Spleen (tissue), 11 donors: ENCODE results near the gene NKAIN2. TPM values are rescaled to one million over a fixed set of nuclear protein-coding genes. Genes with fewer than 3 reads are reported as not detected.

Experiments used
- DNase-seq: peaks from one replicate; pipeline ENCODE4 v3.0.0-alpha.2; 2020
- H3K27ac ChIP-seq, 8 donors: fragments of 200-600 bp; sonication (generic) in 7 of 8; 1 replicate in 4 of 8; 2 replicates in 4 of 8; pipeline versions ENCODE4 v1.5.0 to v1.8.0; 2016 to 2021; ENCODE audit warnings: inconsistent platforms in 4 of 8, mild to moderate bottlenecking in 4 of 8, moderate library complexity in 1 of 8
- H3K27me3 ChIP-seq, 7 donors: fragments of 200-600 bp; sonication (generic) in 6 of 7; replicated peaks in 1 of 7; 1 replicate in 4 of 7; 2 replicates in 3 of 7; pipeline versions ENCODE4 v1.5.0 to v1.8.0; 2016 to 2021; ENCODE audit warnings: inconsistent platforms in 3 of 7, mild to moderate bottlenecking in 1 of 7
- H3K36me3 ChIP-seq, 6 donors: fragments of 200-600 bp; sonication (generic) in 5 of 6; 1 replicate in 4 of 6; 2 replicates in 2 of 6; pipeline versions ENCODE4 v1.5.0 to v1.8.0; 2016 to 2021; ENCODE audit warnings: inconsistent platforms in 2 of 6
- H3K4me1 ChIP-seq, 6 donors: fragments of 200-600 bp; sonication (generic) in 5 of 6; 1 replicate in 3 of 6; 2 replicates in 3 of 6; pipeline versions ENCODE4 v1.5.0 to v1.8.0; 2016 to 2021; ENCODE audit warnings: inconsistent platforms in 3 of 6
- H3K4me3 ChIP-seq, 8 donors: fragments of 200-600 bp; sonication (generic) in 7 of 8; 1 replicate in 4 of 8; 2 replicates in 4 of 8; pipeline versions ENCODE4 v1.5.0 to v1.8.0; 2016 to 2021; ENCODE audit warnings: inconsistent platforms in 4 of 8, mild to moderate bottlenecking in 4 of 8, moderate library complexity in 2 of 8
- H3K9me3 ChIP-seq, 8 donors: fragments of 200-600 bp; sonication (generic) in 7 of 8; 1 replicate in 4 of 8; 2 replicates in 4 of 8; pipeline versions ENCODE4 v1.5.0 to v1.8.0; 2016 to 2021; ENCODE audit warnings: inconsistent platforms in 4 of 8
- POLR2A ChIP-seq, 3 donors: fragments of 450-650 bp; IDR thresholded peaks; one replicate each; pipeline ENCODE4 v1.5.1; 2017; ENCODE audit warnings: antibody characterized with exemption in 3 of 3, mild to moderate bottlenecking in 1 of 3
- POLR2AphosphoS5 ChIP-seq, 3 donors: sonication (generic); formaldehyde crosslinking; IDR thresholded peaks; one replicate each; pipeline ENCODE4 v1.5.1; 2017; ENCODE audit warnings: antibody characterized with exemption in 3 of 3
- WGBS, 5 donors: extraction: QIAGEN DNeasy Blood & Tissue Kit in 3 of 5; methylation state at CpG; one replicate each; pipeline versions ENCODE4 v1.1.5 to v1.1.7; 2013 to 2018; 5-methylcytosine and 5-hydroxymethylcytosine counted together
- intact Hi-C: fragments of 100-400 bp; cut with DNase I; formaldehyde crosslinking; loops from one replicate; pipeline ENCODE4 v1.15.0; 2023; ENCODE audit warnings: low total_unique reads
- polyA plus RNA-seq, 3 donors: library from polyadenylated mRNA; stranded (reverse); fragments of 200-250 nt; gene quantifications; one replicate each; pipeline ENCODE4 v1.2.1, GENCODE V29; 2013
- total RNA-seq, 7 donors: library from RNA; depleted of rRNA in 3 of 7; stranded (reverse); fragments of >200 nt in 3 of 7; fragmentation: NEBNext Ultra II Directional in 4 of 7; extraction: Animal tissue kit (Norgen Biotek cat#: 25700) in 4 of 7; gene quantifications; one replicate each; pipeline versions ENCODE4 v1.1.0 to v1.2.1, GENCODE V29; 2016 to 2021
- TF ChIP-seq, protein P1 (sequence below), 11 experiments: fragments of 200-600 bp in 7 of 11; fragments of 450-650 bp in 4 of 11; sonication (generic) in 4 of 11; IDR thresholded peaks in 8 of 11; conservative IDR thresholded peaks in 3 of 11; 1 replicate in 7 of 11; 2 replicates in 4 of 11; pipeline versions ENCODE4 v1.4.0 to v1.8.0; 2016 to 2021; ENCODE audit warnings: antibody characterized with exemption in 11 of 11, inconsistent platforms in 4 of 11, mild to moderate bottlenecking in 1 of 11
- donor health status: healthy with polysubstance abuse.
- donor health status: DM: no; HTN: no; CAD: no; lungs with moderate emphysema.
- donor health status: DM: no; HTN: no; CAD: no.
- donor health status: Bipolar disorder and iron deficiency.
- donor health status: healthy.
- donor health status: DM: no; HTN: no; CAD: no.
- donor health status: DM: yes; HTN: yes; CAD: no.

NKAIN2 gene
- total and polyA plus RNA-seq, 10 donors = 0.13 to 0.51 (median 0.18) TPM; not detected in 4

DNA sequence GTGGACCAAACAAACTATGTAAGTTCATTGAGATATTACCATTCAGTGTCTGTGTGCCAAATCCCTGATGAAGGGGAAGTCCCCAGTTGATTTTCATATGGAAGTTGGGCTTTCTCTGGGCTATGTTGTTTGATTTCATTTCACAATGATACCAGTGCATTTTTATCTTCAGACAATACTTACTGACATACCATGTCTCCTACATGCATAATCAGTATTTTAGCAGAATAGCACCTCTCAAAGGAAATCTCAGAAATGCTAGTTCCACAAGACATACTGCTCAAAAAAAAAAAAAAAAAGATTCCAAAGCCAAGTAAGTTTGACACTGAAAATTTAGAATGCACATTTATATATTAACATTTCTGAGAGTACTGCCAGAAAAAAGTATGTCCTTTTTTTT, 989.7 kb downstream of the NKAIN2 start:
- Histone ChIP-seq H3K9me3 (no peaks in the 10 kb centered on the region), H3K4me1 (no peaks in the 10 kb centered on the region), H3K36me3 (no peaks in the 10 kb centered on the region), H3K4me3 (no peak overlapping the region), H3K27me3 (no peaks in the 10 kb centered on the region), H3K27ac (no peak overlapping the region)
- no peak for TF ChIP-seq POLR2AphosphoS5 (IDR thresholded peaks at IDR 0.05)
- intact Hi-C loops = no loop called here
- DNase-seq = no peak

DNA sequence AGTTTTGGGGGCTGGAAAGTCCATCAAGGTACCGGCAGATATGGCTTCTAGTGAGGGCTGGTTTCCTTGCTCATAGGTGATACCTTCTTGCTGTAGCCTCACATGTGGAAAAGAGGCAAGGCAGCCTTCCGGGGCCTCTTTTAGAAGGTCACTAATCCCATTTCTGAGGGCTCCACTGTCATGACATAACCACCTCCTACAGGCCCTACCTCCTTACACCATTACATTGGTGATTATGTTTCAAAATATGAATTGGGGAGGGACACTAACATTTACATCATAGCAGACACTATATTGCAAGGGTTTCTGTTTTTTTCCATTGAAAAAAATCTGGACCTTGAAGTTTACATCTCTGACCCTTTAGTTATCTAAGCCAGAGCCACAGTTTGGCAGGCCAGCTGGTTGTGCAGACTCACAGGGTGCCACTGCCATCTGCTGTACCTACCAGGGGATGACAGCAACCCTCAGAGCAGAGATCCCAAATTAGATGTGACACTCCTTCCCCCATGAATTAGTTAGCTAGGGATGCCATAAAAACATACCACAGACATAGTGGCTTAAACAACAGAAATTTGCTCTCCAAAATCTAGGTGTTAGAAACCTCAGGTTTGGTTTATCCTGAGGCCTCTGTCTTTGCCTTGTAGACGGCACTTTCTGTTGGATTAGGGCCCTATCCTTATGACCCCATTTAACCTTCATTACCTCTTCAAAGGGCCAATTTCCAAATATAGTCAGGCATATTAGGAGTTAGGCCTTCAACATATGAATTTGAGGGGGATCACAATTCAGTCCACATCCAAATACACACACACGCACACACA, 992.2 kb downstream of the NKAIN2 start:
- intact Hi-C loops = no loop called here
- no peaks in the 10 kb centered on the region for H3K36me3 ChIP-seq
- H3K4me3 ChIP-seq = no peak overlapping the region
- no peaks in the 10 kb centered on the region for H3K9me3 ChIP-seq
- TF ChIP-seq POLR2A (IDR thresholded peaks at IDR 0.05) = no peak
- TF ChIP-seq, protein P1, sequence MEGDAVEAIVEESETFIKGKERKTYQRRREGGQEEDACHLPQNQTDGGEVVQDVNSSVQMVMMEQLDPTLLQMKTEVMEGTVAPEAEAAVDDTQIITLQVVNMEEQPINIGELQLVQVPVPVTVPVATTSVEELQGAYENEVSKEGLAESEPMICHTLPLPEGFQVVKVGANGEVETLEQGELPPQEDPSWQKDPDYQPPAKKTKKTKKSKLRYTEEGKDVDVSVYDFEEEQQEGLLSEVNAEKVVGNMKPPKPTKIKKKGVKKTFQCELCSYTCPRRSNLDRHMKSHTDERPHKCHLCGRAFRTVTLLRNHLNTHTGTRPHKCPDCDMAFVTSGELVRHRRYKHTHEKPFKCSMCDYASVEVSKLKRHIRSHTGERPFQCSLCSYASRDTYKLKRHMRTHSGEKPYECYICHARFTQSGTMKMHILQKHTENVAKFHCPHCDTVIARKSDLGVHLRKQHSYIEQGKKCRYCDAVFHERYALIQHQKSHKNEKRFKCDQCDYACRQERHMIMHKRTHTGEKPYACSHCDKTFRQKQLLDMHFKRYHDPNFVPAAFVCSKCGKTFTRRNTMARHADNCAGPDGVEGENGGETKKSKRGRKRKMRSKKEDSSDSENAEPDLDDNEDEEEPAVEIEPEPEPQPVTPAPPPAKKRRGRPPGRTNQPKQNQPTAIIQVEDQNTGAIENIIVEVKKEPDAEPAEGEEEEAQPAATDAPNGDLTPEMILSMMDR (IDR thresholded peaks at IDR 0.05 in 8 of 11, conservative IDR thresholded peaks at IDR 0.05 in 3 of 11) = peak in 3 of 11 experiments; percentile 12 to 37 (median 19)
- no peak for DNase-seq
- 78 to 96% (median 89%) methylated on average over 4 of the region's 4 CpGs for WGBS, 5 donors
- no peak overlapping the region for H3K27ac ChIP-seq
- no peaks in the 10 kb centered on the region for H3K27me3 ChIP-seq
- no peaks in the 10 kb centered on the region for H3K4me1 ChIP-seq

DNA sequence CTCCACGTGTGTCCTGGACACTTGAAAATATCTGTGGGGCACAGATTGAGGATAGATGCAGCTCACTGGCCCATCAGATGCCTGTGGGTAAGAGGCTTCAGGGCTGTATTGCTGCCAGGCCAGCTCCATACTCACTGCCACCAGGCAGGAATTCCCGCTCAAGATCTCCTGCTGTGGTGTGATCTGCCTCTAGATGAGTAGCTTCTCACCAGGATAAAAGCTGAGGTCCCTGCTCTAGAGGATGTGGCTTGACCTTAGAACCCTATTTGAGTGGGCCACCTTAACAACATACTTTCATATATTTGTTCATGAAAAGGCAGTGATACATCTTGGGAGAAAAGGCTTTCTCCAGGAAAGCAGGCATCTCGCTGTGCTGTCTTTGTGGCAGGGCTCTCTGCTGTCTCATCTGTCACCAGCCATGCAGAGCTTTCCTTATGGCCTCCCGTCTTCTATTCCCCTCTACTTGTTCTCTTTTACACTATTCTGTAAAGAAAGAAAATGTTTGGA, 992.9 kb downstream of the NKAIN2 start:
- Histone ChIP-seq H3K36me3 (no peaks in the 10 kb centered on the region), H3K4me3 (no peak overlapping the region), H3K27ac (no peak overlapping the region), H3K4me1 (no peaks in the 10 kb centered on the region), H3K9me3 (no peaks in the 10 kb centered on the region), H3K27me3 (no peaks in the 10 kb centered on the region)
- no peak for DNase-seq
- intact Hi-C loops = no loop called here
- TF ChIP-seq, protein P1 (IDR thresholded peaks at IDR 0.05 in 8 of 11, conservative IDR thresholded peaks at IDR 0.05 in 3 of 11) = no peak
- TF ChIP-seq POLR2A (IDR thresholded peaks at IDR 0.05) (no peak), POLR2AphosphoS5 (IDR thresholded peaks at IDR 0.05) (no peak)
- 87 to 95% (median 91%) methylated on average over 4 of the region's 4 CpGs for WGBS, 5 donors

DNA sequence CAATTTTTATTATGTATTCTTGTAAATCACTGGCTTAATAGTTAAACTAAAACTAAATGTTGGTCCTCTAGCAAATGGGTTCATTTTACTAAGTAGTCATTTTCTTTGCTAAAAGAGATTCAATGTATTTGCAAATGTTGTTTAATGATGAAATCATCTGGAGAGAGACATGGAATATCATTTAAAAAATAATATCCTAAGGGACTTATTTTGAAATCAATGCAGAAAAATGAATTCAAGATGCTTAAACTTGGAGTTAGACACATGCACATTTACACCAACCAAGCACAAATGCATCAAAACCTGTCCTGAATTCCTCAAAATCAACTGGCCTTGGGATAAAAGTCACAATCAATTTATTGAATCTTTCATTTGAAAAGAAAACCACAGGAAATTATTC, 993.6 kb downstream of the NKAIN2 start:
- DNase-seq = no peak
- Histone ChIP-seq H3K27me3 (no peaks in the 10 kb centered on the region), H3K4me1 (no peaks in the 10 kb centered on the region), H3K9me3 (no peaks in the 10 kb centered on the region), H3K36me3 (no peaks in the 10 kb centered on the region), H3K27ac (no peak overlapping the region), H3K4me3 (no peak overlapping the region)
- TF ChIP-seq POLR2AphosphoS5 (IDR thresholded peaks at IDR 0.05) = no peak
- TF ChIP-seq, protein P1 (IDR thresholded peaks at IDR 0.05 in 8 of 11, conservative IDR thresholded peaks at IDR 0.05 in 3 of 11) = no peak
- TF ChIP-seq POLR2A (IDR thresholded peaks at IDR 0.05) = no peak
- intact Hi-C loops = no loop called here
